Measurements from ENCODE around the gene TUBA3D.
"Not testable (repeated sequence)": the region's sequence is repeated elsewhere in the genome, so short reads cannot be mapped to it uniquely, and the experiment has no call there.

The TUBA3D gene

GRCh38 chr2:131475831-131476230, at the start of gene TUBA3D:
Gene TUBA3D (plus strand): TSS chr2:131476119. CDS start chr2:131476200, 81 bp downstream.
- DNase-seq, result peak; percentile 43

DNA sequence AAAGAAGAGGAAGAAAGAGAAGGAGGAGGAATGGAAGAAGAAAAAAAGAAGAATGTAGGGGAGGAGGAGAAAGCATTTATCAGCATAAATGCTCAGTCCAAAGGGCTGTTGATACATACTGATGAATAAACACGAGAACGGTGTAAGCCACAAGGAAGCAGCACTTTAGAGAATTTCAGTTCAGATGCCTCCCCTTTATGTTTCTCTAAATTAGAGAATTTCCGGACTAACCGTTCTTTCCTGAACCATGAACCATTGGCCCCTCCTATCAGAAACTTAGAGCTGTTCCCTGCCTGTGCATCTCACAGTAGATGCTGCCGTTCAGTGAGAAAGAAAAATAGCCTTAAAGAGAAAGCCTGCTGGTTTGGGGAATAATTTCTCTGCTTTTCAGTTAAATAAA, 49.2 kb upstream of the TUBA3D start:
- DNase-seq, result no peak

DNA sequence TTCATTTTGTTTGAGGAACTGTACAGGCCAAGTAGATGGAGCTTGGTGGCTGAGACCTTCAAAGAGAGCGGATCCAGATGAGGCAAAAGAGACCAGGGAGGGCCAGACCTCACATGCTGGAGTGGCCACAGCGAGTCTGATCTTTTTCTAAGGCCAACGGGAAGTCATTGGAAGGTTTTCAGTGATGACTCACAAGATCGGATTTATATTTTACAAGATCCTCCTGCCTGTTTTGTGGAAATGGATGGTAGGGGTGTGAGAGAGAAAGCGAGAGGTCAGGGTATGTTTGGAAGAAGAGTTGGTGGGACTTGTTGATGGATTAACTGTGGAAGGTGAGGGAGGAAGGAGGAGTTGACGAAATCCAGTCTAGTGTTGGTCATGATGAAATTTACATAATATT, 44.6 kb upstream of the TUBA3D start:
- DNase-seq, result no peak

DNA sequence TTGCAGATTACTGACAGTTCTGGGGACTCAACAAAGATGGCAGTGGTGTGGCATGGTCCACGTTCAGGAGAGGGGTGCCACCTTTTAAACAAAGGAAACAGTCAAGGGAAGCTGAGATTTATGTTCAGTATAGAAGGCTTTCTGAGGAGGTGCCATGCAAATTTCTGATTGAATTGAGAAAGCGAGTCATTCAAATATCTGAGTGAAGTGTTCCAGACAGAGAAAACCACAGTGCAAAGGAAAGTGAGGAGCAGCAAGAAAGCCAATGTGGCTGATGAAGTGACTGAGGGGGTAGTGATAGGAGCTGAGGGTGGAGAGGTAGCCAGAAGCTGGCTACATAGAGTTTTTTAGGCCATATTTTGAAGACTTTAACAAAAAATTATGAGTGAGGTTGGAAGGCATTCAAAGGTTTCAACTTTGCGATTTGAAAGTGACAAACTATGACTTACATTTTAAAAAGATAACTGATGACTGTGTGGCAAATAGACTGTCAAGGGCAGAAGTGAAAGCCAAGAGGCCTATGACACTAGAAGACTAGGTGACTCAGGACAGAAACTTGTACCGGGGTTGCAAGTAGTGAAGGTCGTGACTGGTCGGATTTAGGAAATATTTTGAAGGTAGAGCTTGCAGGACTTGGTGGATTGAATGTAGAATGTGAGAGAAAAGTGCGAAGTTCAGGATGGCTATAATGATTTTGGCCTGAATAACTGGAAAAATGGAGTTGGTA, 35.0 kb upstream of the TUBA3D start:
- DNase-seq, result not testable (repeated sequence)

DNA sequence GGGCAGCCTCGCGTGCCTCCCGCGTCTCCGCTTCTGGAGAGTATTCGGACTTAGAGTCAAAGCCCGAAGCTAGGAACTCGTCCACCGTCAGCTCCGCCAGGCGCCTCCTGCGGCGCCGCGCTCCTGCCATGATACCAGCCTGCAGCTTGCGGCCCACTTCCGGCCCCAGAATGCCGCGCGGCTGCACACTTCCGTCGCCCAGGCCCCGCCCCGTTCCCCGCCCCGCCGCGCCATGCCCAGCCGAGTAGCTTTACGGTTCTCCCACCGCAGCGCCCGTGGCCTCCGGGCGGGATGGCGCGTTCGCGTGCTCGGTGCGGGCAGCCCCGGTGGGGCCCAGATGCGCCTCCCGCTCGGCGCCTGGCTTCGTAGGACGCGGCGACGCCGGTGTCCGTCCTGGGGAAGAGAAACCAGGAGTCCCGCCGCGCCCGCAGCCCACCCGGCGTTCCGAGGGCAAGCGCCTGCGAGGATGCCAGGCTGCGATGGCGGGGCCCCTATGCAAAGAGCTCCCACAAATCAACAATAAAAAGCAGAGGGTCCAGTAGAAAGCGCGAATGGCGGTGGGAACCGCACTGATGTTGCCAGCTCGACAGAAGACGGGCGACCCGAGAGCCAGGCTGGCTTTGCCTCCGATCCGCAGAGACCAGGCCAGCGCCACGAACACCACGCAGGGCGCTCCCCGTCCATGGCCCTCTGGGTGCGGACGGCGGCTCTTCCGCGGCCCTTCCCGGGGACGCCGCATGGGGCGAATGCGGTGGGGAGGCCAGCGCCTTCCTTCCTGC, 31.0 kb upstream of the TUBA3D start:
- not testable (repeated sequence) for DNase-seq

DNA sequence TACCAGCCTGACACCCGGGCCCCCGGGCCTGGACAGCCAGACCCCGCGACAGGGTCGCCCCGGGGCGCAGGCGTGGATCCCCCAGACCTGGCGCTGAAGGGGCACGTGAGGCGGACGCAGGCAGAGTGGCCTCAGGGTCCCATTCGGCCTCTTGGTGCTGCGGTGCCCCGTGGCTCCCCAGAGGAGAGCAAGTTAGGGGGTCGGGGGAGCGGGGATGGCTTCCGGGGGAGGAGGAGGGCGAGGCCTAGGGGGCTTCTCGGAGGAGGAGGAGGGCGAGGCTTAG, 30.5 kb upstream of the TUBA3D start:
- DNase-seq, result not testable (repeated sequence)

DNA sequence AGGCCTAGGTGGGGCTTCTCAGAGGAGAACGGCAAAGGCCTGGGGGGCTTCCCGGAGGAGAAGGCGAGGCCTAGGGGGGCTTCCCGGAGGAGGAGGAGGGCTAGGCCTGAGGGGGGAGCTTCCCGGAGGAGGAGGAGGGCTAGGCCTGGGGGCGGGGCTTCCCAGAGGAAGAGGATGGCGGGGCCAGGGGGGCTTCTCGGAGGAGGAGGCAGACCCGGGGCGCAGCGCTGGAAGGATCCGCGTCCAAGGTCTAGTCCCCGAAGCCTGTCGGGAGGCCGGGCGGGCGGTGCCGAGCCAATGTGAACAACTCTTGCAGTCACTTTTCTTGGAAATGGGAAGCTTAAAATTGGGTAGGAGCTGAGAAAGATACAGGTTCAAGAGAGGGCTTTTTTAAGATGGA, 30.0 kb upstream of the TUBA3D start:
- DNase-seq, result no peak

- DNase-seq, result not testable (repeated sequence)
Measured at GRCh38 chr2:131447981-131448380, 27.9 kb upstream of the TUBA3D start.

DNA sequence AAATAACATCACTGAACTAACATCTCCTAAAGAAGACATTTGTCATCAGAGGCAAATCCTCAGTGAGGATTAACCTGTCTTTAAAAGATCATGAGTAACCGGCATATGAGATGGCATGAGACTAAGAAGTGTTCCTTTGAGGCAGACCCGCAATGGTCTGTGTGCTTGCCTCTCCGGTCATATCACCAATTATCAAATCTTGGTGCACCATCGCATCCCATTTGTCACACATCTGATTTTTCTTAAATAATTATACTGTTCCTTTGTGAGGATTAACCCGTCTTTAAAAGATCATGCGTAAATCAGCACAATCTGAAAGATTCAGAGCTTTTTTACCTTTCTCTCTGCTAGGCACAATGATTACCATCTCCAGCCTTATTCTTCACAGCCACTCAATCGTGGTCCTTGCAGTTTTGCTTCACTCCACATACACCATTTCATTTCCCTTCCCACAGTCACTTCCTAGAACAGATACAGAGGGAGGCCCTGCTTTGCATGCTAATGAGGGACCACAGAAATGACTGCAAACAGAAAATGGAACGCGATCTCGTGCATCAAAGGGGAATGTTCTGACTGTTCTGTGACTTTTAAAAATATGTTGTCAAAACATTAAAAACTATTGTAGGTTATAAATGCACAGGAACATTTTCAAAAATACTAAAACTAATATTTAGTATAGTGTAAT, 24.5 kb upstream of the TUBA3D start:
- not testable (repeated sequence) for DNase-seq

- DNase-seq, result not testable (repeated sequence)
Measured at GRCh38 chr2:131454914-131455313, 21.0 kb upstream of the TUBA3D start.

DNA sequence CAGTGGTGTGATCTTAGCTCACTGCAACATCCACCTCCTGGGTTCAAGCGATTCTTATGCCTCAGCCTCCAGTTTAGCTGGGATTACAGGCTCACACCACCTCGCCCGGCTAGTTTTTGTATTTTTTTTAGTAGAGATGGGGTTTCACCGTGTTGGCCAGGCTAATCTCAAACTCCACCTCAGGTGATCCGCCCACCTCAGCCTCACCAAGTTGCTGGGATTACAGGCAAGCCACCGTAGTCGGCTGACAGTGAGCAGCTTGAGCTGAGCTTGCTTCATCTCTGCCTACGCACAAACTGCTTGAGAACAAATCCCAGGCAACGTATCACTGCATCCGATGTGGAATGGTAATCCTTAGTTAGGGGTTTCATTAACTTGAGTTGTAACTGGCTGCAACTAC, 8.2 kb upstream of the TUBA3D start:
- DNase-seq, result not testable (repeated sequence)

DNA sequence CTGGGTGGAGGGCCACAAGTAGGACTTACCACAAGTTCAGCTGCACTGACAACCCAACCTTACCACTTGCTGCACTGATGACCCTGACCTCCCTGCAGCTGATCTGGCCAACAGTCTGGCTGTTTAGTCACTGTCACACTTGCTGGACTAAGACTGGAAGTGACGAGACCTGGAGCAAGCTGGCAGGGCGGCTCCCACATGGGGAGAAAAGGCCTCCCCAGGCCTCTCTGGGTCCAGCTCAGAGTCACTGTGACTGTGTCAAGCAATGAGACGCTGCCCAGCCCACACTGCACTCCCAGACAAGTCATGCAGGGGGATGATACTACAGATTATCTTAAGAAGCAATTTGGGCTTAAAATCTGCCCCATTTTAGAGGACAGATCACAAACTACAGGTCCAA, 5.0 kb upstream of the TUBA3D start:
- DNase-seq, result not testable (repeated sequence)

GRCh38 chr2:131471624-131472023, 4.3 kb upstream of the TUBA3D start:
- not testable (repeated sequence) for DNase-seq

DNA sequence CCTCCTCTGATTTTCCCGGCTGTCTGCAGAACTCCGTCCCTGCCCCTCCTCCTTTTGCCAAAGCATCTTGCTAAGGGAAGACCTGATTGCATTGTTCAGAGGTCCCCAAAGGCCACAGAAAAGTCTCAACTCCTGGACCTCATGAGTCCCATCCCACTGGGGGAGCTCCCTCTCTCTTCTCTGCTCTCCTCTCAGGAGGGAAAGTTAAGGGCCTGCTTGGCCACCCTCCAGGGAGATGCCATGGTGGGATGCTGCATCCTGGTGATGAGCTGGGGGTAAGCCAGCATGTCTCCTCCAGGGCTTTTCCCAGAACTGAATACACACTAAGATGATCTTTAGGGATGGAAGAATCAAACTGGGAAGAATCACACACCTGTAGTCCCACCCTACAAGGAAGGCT, 2.7 kb upstream of the TUBA3D start:
- peak; percentile 35 for DNase-seq

DNA sequence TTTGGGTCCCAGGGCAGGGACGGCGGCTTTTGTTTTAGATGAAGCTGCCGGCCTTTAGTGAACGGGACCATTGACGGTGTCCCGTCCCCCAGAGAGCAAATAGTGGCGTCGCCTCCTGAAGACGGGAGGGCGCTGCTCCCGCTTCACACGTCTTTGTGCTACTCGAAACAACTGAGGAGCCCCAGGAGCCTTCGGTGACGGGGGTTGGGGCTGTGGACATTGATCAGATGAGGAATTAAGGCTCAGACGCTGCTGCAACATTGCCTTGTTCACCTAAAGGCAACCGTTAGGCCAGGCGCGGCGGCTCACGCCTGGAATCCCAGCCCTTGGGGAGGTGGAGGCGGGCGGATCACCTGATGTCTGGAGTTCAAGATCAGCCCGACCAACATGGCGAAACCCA, 444 bp downstream of the TUBA3D start:
- DNase-seq, result peak; percentile 24

GRCh38 chr2:131477227-131477626, 1.3 kb downstream of the TUBA3D start:
- DNase-seq, result peak; percentile 19

- peak; percentile 7 for DNase-seq
Measured at GRCh38 chr2:131478074-131478849, 2.3 kb downstream of the TUBA3D start.

DNA sequence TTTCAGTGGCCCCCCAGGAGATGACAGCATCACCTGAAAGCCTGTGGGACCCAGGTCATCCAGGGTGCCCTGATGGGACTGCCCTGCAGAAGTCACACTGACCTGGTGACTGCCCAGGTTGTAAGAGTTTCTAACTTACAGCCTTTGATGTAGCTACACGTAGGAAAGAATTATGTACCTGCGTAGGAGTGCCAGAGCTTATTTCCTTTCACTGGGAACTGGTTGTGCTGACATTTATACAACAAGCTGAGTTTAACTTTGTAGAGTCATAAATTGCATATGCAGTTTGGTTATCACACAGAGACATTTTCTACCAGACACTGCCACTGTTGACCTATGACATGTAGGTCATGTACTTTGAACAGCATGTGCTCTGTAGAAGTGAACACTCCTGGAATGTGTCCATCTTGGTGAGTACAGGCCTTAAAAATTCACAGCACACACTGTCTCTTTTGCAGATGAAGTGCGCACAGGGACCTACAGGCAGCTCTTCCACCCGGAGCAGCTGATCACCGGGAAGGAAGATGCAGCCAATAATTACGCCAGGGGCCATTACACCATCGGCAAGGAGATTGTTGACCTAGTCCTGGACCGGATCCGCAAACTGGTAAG, 3.0 kb downstream of the TUBA3D start:
- not testable (repeated sequence) for DNase-seq

- not testable (repeated sequence) for DNase-seq
Measured at GRCh38 chr2:131480351-131480750, 4.4 kb downstream of the TUBA3D start.

- not testable (repeated sequence) for DNase-seq
Measured at GRCh38 chr2:131482506-131483155, 6.7 kb downstream of the TUBA3D start.

- not testable (repeated sequence) for DNase-seq
Measured at GRCh38 chr2:131483981-131484820, 8.3 kb downstream of the TUBA3D start.
